Duodenal mucosa (tissue), 2 donors: ENCODE results near the gene C3orf20.

Source experiments
- H3K27ac ChIP-seq: one replicate; pipeline ENCODE4 v1.7.0; 2013; ENCODE audit warnings: low read depth, low read length
- H3K27me3 ChIP-seq, 2 donors: one replicate each; pipeline ENCODE4 v1.7.0; 2013; ENCODE audit warnings: low read length in 2 of 2, control low read depth in 1 of 2; ENCODE audit not compliant: insufficient read depth in 2 of 2, control insufficient read depth in 1 of 2
- H3K36me3 ChIP-seq, 2 donors: one replicate each; pipeline ENCODE4 v1.7.0; 2013; ENCODE audit warnings: low read length in 2 of 2, control low read depth in 1 of 2; ENCODE audit not compliant: insufficient read depth in 2 of 2, control insufficient read depth in 1 of 2
- H3K4me1 ChIP-seq, 2 donors: one replicate each; pipeline ENCODE4 v1.7.0; 2013; ENCODE audit warnings: low read length in 2 of 2, control low read depth in 1 of 2; ENCODE audit not compliant: insufficient read depth in 2 of 2, control insufficient read depth in 1 of 2
- H3K4me3 ChIP-seq, 2 donors: one replicate each; pipeline ENCODE4 v1.7.0; 2013; ENCODE audit warnings: low read length in 2 of 2, low read depth in 1 of 2
- H3K9ac ChIP-seq, 2 donors: one replicate each; pipeline ENCODE4 v1.7.0; 2013; ENCODE audit warnings: low read length in 2 of 2, low read depth in 1 of 2
- H3K9me3 ChIP-seq, 2 donors: one replicate each; pipeline ENCODE4 v1.7.0; 2013; ENCODE audit warnings: low read length in 2 of 2, control low read depth in 1 of 2; ENCODE audit not compliant: control insufficient read depth in 1 of 2

C3orf20 gene

DNA sequence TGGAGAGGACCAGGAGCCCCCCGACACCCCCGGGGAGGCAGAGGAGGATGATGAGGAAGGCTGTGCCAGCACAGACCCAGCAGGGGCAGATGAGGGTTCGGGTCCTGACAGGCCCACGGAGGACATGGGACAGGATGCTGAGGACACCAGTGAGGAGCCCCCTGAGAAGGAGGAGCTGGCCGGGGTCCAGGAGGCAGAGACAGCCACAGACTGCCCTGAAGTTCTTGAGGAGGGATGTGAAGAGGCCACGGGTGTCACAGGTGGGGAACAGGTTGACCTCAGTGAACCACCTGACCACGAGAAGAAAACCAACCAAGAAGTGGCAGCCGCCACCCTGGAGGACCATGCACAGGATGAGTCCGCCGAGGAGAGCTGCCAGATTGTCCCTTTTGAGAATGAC, 144.7 kb downstream of the C3orf20 start:
- Histone ChIP-seq H3K4me3 (no peak overlapping the region), H3K36me3 (peaks cover 5 to 7% of the 10 kb centered on the region in 2 donors), H3K27ac (no peak overlapping the region), H3K27me3 (no peaks in the 10 kb centered on the region), H3K4me1 (peaks cover 7 to 9% of the 10 kb centered on the region in 2 donors), H3K9ac (no peak overlapping the region), H3K9me3 (no peaks in the 10 kb centered on the region)

- no peak overlapping the region for H3K9ac ChIP-seq
These were observed 145.2 kb downstream of the C3orf20 start for GRCh38 chr3:14820156-14820555.

GRCh38 chr3:14821151-14821550, 146.2 kb downstream of the C3orf20 start:
- H3K4me1 ChIP-seq: peaks cover 4 to 6% of the 10 kb centered on the region in 2 donors
- no peaks in the 10 kb centered on the region for H3K27me3 ChIP-seq
- H3K9ac ChIP-seq: no peak overlapping the region
- no peaks in the 10 kb centered on the region for H3K9me3 ChIP-seq
- peaks cover 5 to 7% of the 10 kb centered on the region in 2 donors for H3K36me3 ChIP-seq
- no peak overlapping the region for H3K27ac ChIP-seq
- H3K4me3 ChIP-seq: no peak overlapping the region

More at GRCh38 chr3:14820156-14820555, 145.2 kb downstream of the C3orf20 start:
- Histone ChIP-seq H3K4me1 (peaks cover 4 to 6% of the 10 kb centered on the region in 2 donors), H3K4me3 (no peak overlapping the region), H3K27ac (no peak overlapping the region), H3K27me3 (no peaks in the 10 kb centered on the region), H3K36me3 (peaks cover 5 to 7% of the 10 kb centered on the region in 2 donors), H3K9me3 (no peaks in the 10 kb centered on the region)

GRCh38 chr3:14822134-14822533, 147.2 kb downstream of the C3orf20 start:
- H3K27ac ChIP-seq: no peak overlapping the region
- H3K9ac ChIP-seq: no peak overlapping the region
- no peak overlapping the region for H3K4me3 ChIP-seq
- peaks cover 5 to 7% of the 10 kb centered on the region in 2 donors for H3K36me3 ChIP-seq
- H3K9me3 ChIP-seq: no peaks in the 10 kb centered on the region
- no peaks in the 10 kb centered on the region for H3K27me3 ChIP-seq
- peaks cover 4 to 6% of the 10 kb centered on the region in 2 donors for H3K4me1 ChIP-seq
